B cell (primary cell): ENCODE results near the gene PPARG.

Experiments
- CTCF ChIP-seq: fragments of 200-600 bp; IDR thresholded peaks from one replicate; pipeline ENCODE4 v1.8.0; 2022; ENCODE audit warnings: antibody characterized with exemption, mild to moderate bottlenecking
- EZH2 ChIP-seq: IDR thresholded peaks from 2 replicates; pipeline ENCODE4 v1.6.1; 2012; ENCODE audit warnings: borderline replicate concordance, low read depth, mild to moderate bottlenecking, moderate library complexity, low read length; ENCODE audit not compliant: insufficient read depth, poor library complexity, severe bottlenecking

GRCh38 chr3:12323237-12323636 lies 34.4 kb downstream of the PPARG start:
- TF ChIP-seq EZH2 (no peak), CTCF (no peak)
